ENCODE results near the gene TOMM34. TPM values are rescaled to one million over a fixed set of nuclear protein-coding genes. Genes with fewer than 3 reads are reported as not detected.

TOMM34 gene
- total RNA-seq, 1 experiment from 2014 or later: 37.5 TPM

DNA sequence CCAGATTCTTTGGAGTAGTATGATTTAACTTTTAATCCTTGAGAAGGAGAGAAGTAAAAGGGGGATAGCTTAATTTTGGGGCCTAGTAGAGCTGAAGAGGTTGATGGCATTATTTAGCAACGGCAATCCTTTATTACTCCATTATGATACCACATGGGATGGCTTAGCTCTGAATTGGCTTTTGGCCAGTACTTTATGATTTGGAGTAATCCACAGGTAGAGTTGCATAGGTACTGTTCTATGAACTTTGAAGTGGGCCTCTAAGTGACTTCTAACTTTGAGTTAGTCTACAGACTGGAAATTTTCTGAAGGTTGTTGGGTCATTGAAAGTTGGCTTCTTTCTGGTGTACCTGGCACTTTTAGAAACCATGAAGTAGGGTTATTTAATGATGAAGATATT lies 63.1 kb downstream of the TOMM34 start:
- Histone ChIP-seq H3K18ac (ENCODE audit: insufficient read length, low read depth, low read length) (no peak overlapping the region), H3K79me1 (ENCODE audit: insufficient read depth, low read depth, low read length, poor library complexity, severe bottlenecking) (peaks cover 11% of the 10 kb centered on the region), H2BK120ac (ENCODE audit: low read depth, low read length, poor library complexity, severe bottlenecking) (no peak overlapping the region), H3K9ac (ENCODE audit: extremely low read depth, insufficient read length, low read length) (no peak overlapping the region), H3K4ac (ENCODE audit: low read depth, low read length) (no peak overlapping the region), H4K91ac (ENCODE audit: insufficient read length, low read depth, low read length) (no peak overlapping the region), H4K5ac (ENCODE audit: insufficient read length, low read depth, low read length) (no peak overlapping the region), H4K20me1 (ENCODE audit: control insufficient read depth, insufficient read depth, insufficient read length) (no peaks in the 10 kb centered on the region), H2AK5ac (ENCODE audit: insufficient read length, low read length) (no peak overlapping the region), H3K56ac (ENCODE audit: insufficient read length, low read depth, low read length) (no peak overlapping the region), H3K27ac (ENCODE audit: insufficient read length, low read depth, low read length) (no peak overlapping the region), H4K8ac (replicated peaks; ENCODE audit: insufficient read length, low read depth, low read length) (no peak overlapping the region), H2BK5ac (ENCODE audit: insufficient read length, low read length) (no peak overlapping the region), H3K9me3 (ENCODE audit: control insufficient read depth, low read depth, low read length) (no peaks in the 10 kb centered on the region), H3K14ac (ENCODE audit: insufficient read depth, low read length) (no peak overlapping the region), H3K4me1 (ENCODE audit: insufficient read depth, low read length) (peaks cover 3% of the 10 kb centered on the region; the same call in 1 of the 2 replicates), H2AFZ (ENCODE audit: low read length) (no peak overlapping the region), H3K23me2 (ENCODE audit: insufficient read length, low read depth, low read length, poor library complexity, severe bottlenecking) (no peaks in the 10 kb centered on the region), H2BK15ac (ENCODE audit: low read depth, low read length) (no peak overlapping the region), H3K4me2 (ENCODE audit: insufficient read depth, insufficient read length, low read length) (no peak overlapping the region), H2BK12ac (ENCODE audit: insufficient read length, low read depth, low read length) (no peak overlapping the region), H3K27me3 (ENCODE audit: insufficient read depth, low read length) (no peaks in the 10 kb centered on the region), H2BK20ac (ENCODE audit: low read depth, low read length, poor library complexity, severe bottlenecking) (no peak overlapping the region), H3T11ph (ENCODE audit: low read length) (no peak overlapping the region), H3K23ac (ENCODE audit: insufficient read length, low read depth, low read length) (no peak overlapping the region), H3K79me2 (ENCODE audit: insufficient read depth, low read length) (peaks cover 45% of the 10 kb centered on the region)
- Mint-ChIP-seq H3K4me1 (peaks cover 2 to 8% of the 10 kb centered on the region in 2 experiments; a peak in 3 of 4 replicates), H3K36me3 (ENCODE audit: insufficient read depth in 1 of 3, low read depth in 3 of 3) (peaks cover 6 to 21% (median 11%) of the 10 kb centered on the region in 3 experiments), H3K27me3 (ENCODE audit: low read depth) (no peaks in the 10 kb centered on the region), H3K4me3 (no peak overlapping the region), H3K9me3 (no peaks in the 10 kb centered on the region), H3K27ac (no peak overlapping the region; a peak in 1 of 7 replicates)
- TF ChIP-seq CTCF (conservative IDR thresholded peaks at IDR 0.05): no peak
- no peak for DNase-seq
- no CpG with 5 or more reads among the region's 1 CpG for WGBS (ENCODE audit: extremely low coverage, insufficient read length, low lambda C conversion rate)
